SU-DHL-6 (cell line): Measurements from ENCODE around the gene NOX5.

Experiments
- CTCF ChIP-seq: fragments of 200-600 bp; sonication (generic); IDR thresholded peaks from one replicate; pipeline ENCODE4 v1.5.1; 2017; ENCODE audit warnings: antibody characterized with exemption, mild to moderate bottlenecking, low read length, moderate library complexity; ENCODE audit not compliant: insufficient read depth, poor library complexity, severe bottlenecking
- EZH2phosphoT487 ChIP-seq: fragments of 200-600 bp; sonication (generic), shearing (Covaris generic); conservative IDR thresholded peaks from 2 replicates; pipeline ENCODE4 v1.6.1; 2018; ENCODE audit warnings: mild to moderate bottlenecking, antibody characterized with exemption, low read length, moderate library complexity, mixed read lengths

DNA sequence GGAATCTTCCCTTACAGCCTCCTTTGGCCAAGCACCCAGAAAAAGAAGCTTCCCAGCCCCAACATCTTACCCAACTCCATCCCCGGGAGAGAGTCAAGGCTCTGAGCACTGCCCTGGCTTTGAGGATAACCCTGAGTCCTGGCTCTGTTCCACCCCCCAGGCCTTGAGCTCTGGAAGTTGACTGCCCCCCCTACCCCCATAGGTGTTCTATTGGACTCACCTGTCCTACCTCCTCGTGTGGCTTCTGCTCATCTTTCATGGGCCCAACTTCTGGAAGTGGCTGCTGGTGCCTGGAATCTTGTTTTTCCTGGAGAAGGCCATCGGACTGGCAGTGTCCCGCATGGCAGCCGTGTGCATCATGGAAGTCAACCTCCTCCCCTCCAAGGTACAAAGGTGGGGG is 22.3 kb downstream of the NOX5 start:
- no peak for TF ChIP-seq CTCF
- no peak for TF ChIP-seq EZH2phosphoT487
